ENCODE data around the gene THAP8. TPM values are rescaled to one million over a fixed set of nuclear protein-coding genes. Genes with fewer than 3 reads are reported as not detected.

THAP8 gene
- total RNA-seq, 4 donors from 2014 or later: 4.6 to 6.5 (median 6.2) TPM; not detected in 1

DNA sequence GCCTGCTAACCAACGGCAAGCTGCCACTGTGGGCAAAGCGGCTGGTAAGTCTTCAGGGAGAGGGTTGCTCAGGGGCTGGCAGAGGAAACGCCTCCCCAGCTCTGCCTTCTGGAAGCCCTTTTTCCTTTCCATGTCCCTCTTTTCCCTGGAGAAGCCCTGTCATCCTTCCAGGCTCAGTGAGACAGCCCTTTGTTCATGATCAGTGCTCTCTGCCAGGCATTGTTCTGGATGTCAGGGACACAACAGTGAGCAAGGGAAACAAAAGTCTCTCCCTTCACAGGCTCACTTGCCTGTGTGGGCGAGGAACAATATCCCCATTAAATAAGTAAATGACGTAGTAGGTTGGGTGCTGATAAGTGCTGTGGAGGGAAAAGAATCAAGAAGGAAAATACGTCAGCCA lies 43.0 kb upstream of the THAP8 start:
- no peak for DNase-seq
- intact Hi-C loops (cut with DNase I; ENCODE audit: low total_unique reads): no loop called here
- TF ChIP-seq, protein P1, sequence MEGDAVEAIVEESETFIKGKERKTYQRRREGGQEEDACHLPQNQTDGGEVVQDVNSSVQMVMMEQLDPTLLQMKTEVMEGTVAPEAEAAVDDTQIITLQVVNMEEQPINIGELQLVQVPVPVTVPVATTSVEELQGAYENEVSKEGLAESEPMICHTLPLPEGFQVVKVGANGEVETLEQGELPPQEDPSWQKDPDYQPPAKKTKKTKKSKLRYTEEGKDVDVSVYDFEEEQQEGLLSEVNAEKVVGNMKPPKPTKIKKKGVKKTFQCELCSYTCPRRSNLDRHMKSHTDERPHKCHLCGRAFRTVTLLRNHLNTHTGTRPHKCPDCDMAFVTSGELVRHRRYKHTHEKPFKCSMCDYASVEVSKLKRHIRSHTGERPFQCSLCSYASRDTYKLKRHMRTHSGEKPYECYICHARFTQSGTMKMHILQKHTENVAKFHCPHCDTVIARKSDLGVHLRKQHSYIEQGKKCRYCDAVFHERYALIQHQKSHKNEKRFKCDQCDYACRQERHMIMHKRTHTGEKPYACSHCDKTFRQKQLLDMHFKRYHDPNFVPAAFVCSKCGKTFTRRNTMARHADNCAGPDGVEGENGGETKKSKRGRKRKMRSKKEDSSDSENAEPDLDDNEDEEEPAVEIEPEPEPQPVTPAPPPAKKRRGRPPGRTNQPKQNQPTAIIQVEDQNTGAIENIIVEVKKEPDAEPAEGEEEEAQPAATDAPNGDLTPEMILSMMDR (IDR thresholded peaks at IDR 0.05): no peak
- no peak for TF ChIP-seq POLR2A (IDR thresholded peaks at IDR 0.05)
- Histone ChIP-seq H3K4me1 (no peaks in the 10 kb centered on the region), H3K27me3 (no peaks in the 10 kb centered on the region), H3K4me3 (no peak overlapping the region), H3K9me3 (no peaks in the 10 kb centered on the region), H3K36me3 (no peaks in the 10 kb centered on the region), H3K27ac (no peak overlapping the region)

DNA sequence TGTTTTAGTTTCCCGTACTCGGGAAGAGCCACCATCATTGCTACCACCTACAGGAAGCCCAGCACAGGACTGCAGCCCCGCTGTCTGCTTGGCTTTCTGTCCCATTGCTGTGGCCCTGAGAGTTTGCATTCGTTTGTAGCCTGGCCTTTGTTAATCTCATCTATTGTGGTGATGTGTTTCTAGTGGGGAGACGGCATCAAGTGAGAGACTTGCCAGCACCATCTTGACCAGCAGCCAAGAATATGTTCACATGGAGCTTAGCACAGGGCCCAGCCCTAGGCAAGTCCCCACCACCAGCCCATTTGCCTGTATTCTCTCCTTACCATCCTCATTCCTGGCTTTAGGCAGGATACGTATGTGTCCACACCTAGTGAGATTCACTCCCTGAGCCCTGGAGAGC lies 39.6 kb upstream of the THAP8 start:
- Histone ChIP-seq H3K4me1 (no peaks in the 10 kb centered on the region), H3K27me3 (no peaks in the 10 kb centered on the region), H3K9me3 (no peaks in the 10 kb centered on the region), H3K27ac (no peak overlapping the region), H3K4me3 (no peak overlapping the region), H3K36me3 (no peaks in the 10 kb centered on the region)
- TF ChIP-seq POLR2A (IDR thresholded peaks at IDR 0.05): no peak
- TF ChIP-seq, protein P1 (IDR thresholded peaks at IDR 0.05): no peak
- no peak for DNase-seq
- intact Hi-C loops (cut with DNase I; ENCODE audit: low total_unique reads): no loop called here

DNA sequence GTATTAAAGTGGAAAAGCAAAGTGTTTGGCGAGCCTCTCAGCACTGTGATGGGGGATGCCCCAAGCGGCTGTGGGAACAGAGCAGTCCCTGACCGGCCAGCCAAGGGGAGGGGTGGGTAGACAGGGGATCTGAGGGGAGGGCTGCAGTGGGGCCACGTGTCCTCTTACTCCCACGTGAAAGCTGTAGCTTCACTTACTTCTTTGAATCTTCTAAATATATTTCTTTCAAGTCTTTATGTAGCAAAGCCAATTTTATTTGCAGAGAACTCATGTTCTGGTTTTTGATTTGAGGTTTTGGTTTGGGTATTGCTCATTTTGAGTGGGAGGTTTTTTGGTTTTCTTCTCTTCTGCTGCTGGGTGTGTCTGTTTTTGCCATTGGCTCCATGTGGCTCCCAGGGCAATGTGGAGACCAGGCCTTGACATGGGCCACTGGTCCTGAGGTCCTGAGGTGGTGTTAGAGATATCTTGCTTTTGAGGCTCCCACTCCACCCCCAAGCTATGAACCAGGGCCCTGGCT lies 39.1 kb upstream of the THAP8 start:
- H3K9me3 ChIP-seq: no peaks in the 10 kb centered on the region
- DNase-seq: no peak
- no peaks in the 10 kb centered on the region for H3K4me1 ChIP-seq
- TF ChIP-seq, protein P1 (IDR thresholded peaks at IDR 0.05): no peak
- no peak for TF ChIP-seq POLR2A (IDR thresholded peaks at IDR 0.05)
- no peak overlapping the region for H3K4me3 ChIP-seq
- no peaks in the 10 kb centered on the region for H3K36me3 ChIP-seq
- H3K27ac ChIP-seq: peak overlapping the region in 1 of 2 donors; percentile 36
- H3K27me3 ChIP-seq: no peaks in the 10 kb centered on the region
- intact Hi-C loops (cut with DNase I; ENCODE audit: low total_unique reads): no loop called here

DNA sequence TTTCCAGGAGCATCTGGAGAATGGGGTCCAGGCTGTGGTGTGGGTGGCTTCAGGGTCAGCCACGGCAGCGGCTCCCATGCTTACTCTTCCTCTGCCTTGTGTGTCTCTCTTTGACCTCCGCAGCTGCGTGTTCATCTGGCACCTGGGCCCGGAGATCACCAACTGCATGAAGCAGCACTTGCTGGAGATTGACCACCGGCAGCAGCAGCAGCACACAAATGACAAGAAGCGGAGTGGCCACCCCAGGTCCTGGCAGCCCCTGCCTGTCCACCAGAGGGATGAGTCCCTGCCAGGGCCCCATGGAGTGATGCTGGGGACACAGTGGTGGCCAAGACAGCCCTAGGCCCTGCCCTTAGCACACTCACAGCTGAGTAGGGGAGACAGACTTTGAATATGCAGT lies 38.5 kb upstream of the THAP8 start:
- TF ChIP-seq POLR2A (IDR thresholded peaks at IDR 0.05): no peak
- TF ChIP-seq, protein P1 (IDR thresholded peaks at IDR 0.05): no peak
- Histone ChIP-seq H3K36me3 (no peaks in the 10 kb centered on the region), H3K9me3 (no peaks in the 10 kb centered on the region), H3K4me1 (no peaks in the 10 kb centered on the region), H3K27me3 (no peaks in the 10 kb centered on the region), H3K27ac (peak overlapping the region in 1 of 2 donors; percentile 36), H3K4me3 (no peak overlapping the region)
- no peak for DNase-seq
- intact Hi-C loops (cut with DNase I; ENCODE audit: low total_unique reads): no loop called here

DNA sequence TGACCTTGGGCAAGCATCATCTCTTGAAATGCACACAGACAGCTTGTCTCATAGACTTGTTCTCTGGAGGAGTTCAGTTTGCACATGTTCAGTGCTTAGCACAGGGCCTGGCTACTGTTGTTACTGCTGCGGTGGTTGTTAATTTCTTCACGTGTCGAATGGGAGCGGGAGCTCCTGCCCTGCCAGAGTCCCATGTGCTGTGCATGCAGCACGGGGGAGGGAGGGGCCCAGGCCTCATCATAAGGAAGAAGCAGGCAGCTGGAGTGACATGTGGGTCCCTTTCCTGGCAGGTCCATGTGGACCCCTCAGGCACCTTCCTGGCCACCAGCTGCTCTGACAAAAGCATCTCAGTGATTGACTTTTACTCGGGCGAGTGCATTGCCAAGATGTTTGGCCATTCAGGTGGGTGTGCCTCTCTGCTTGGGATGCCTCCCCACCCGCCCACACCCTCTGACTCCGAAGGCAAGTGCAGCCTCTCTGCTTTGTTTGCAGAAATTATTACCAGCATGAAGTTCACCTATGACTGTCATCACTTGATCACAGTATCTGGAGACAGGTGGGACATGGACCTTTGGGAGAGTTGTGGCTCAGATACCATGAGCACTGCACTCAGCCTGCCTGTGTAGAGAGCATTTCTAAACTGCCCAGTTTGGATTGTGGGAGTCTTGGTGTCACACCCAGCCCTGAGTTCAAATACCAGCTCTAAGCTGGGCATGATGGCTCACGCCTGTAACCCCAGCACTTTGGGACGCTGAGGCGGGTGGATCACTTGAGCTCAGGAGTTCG lies 37.0 kb upstream of the THAP8 start:
- Histone ChIP-seq H3K27me3 (no peaks in the 10 kb centered on the region), H3K27ac (no peak overlapping the region), H3K9me3 (no peaks in the 10 kb centered on the region), H3K4me3 (no peak overlapping the region), H3K36me3 (no peaks in the 10 kb centered on the region), H3K4me1 (no peaks in the 10 kb centered on the region)
- DNase-seq: no peak
- TF ChIP-seq POLR2A (IDR thresholded peaks at IDR 0.05): no peak
- intact Hi-C loops (cut with DNase I; ENCODE audit: low total_unique reads): no loop called here

Measured in uterus (tissue), 4 donors.